Right ventricle myocardium inferior (tissue), 1 donor: ENCODE data around the gene EMX2. TPM values are rescaled to one million over a fixed set of nuclear protein-coding genes. Genes with fewer than 3 reads are reported as not detected.

ENCODE experiments used
- ATAC-seq: fragments of 200-7000 bp; cut with Tn5 transposase; one replicate; pipeline ENCODE4 v1.9.1; 2020; ENCODE audit warnings: mild to moderate bottlenecking, moderate library complexity
- DNase-seq: peaks from one replicate; pipeline ENCODE4 v3.0.0; 2021; ENCODE audit errors: missing footprints
- intact Hi-C: fragments of 100-400 bp; cut with DNase I; formaldehyde crosslinking; loops from one replicate; pipeline ENCODE4 v1.11.0; 2022
- total RNA-seq: library from RNA; stranded (reverse); fragmentation: NEBNext Ultra II Directional; extraction: Animal tissue kit (Norgen Biotek cat#: 25700); gene quantifications from one replicate; pipeline ENCODE4 v1.2.1, GENCODE V29; 2021
- donor health status: DM: no; HTN: yes; CAD: no; lungs with severe emphysema.

EMX2 gene
- total RNA-seq, 1 donor from 2014 or later: not detected

DNA sequence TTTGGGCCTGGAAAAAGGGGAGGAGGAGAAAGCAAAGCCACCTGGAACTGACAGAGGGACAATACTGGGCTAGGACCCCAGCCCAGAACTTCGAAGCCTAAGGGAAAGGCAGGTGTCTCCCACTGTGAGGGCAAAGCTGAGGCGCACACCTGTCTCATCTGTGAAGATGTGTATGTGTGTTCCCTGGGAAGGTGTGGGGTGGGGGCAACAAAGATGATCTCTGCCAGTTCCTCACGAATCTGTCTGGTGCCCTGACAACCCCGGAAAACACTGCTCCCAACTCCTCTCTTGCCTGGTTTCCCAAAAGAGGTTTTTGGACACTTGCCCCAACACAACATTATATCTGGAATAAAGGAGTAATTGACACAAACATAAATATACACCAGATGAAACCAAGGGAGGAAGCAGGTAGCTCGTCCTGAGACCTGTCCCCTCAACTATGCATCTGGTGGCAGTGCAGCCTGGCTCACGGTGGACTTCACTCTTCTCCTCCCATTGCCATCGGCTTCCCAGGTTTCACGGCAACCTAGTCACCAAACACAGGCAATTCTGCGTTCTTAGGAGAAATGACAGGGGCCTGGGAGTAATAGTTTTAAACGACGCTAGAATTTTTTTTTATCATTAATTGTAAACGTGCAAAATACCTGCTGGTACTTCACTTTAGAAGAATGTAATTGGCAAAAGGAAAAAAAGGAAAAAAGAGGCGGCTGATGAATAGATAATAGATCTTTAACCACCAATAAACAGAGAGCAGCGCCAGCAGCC, 1.7 kb upstream of the EMX2 start:
- DNase-seq (no peak), ATAC-seq (no peak)
- intact Hi-C loops: no loop called here

DNA sequence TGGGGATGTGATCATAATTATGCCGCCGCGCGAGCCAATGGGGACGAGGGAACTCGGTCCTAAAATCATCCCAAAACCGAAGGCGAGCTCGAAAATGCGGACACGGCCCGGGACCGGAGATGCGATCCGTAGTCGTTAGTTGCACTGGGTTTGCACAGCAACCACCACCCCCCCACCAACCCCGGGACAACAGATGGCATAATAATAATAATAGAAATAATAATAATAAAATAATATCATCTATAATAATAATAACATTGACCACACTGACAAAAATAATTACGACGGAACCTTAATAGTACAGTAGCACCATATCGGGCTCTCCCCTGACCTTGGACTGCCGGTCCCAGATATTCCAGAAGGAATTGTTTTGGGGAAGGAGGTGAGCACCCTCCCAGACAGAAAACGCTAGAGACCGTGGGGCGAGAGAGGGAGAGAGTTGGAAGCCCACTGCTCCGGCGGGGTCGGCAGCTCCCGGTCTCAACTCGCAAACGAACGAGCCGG, 1.1 kb upstream of the EMX2 start:
- ATAC-seq (no peak), DNase-seq (no peak)
- intact Hi-C loops: no loop called here

DNA sequence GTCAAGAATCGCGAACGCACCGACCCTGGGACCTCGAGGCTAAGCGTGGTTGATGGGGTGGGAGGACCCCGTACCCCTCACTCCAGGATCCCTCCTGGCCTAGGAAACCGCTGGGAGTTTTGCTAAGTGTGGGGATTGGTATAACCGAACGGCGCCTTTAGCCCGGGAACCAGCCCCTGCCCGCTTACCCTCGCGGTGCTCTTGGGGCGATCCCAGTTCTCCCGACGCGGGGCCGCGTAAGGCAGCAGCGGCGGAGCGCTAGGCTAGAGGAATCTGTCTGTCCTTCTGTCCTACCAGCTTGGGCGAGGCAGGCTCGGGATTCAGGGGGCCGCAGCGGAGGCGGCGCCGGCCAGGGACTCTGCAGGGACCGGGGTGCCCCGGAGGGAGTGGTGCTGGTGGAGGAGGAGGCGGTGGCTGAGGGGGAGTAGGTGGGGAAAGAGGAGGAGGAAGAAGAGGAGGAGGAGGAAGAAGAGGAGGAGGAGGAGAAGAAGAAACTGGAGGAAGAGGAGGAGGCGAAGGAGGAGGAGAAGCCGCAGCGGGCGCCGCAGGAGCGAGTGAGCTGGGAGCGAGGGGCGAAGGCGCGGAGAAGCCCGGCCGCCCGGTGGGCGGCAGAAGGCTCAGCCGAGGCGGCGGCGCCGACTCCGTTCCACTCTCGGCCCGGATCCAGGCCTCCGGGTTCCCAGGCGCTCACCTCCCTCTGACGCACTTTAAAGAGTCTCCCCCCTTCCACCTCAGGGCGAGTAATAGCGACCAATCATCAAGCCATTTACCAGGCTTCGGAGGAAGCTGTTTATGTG, 439 bp upstream of the EMX2 start:
- intact Hi-C loops: no loop called here
- ATAC-seq: no peak
- DNase-seq: no peak

DNA sequence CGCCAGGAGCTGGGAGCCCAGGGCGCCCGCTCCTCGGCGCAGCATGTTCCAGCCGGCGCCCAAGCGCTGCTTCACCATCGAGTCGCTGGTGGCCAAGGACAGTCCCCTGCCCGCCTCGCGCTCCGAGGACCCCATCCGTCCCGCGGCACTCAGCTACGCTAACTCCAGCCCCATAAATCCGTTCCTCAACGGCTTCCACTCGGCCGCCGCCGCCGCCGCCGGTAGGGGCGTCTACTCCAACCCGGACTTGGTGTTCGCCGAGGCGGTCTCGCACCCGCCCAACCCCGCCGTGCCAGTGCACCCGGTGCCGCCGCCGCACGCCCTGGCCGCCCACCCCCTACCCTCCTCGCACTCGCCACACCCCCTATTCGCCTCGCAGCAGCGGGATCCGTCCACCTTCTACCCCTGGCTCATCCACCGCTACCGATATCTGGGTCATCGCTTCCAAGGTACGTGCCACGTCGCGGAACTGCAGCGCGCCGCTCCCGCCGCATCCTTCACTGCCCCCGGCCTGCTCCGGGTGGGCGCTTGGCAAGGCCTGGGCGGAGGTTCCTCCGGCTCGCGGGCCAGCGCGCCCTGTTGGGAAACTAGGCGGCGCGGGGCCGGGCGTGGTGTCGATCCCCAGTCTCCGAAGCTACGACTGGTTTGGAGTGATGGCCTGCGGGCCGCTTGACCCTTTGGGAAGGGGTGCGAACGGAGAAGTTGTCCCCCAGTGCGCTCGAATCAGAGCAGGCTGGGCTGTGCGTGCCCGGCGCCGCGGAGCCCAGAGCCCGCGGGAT, 868 bp downstream of the EMX2 start:
- intact Hi-C loops: no loop called here
- DNase-seq (peak; percentile 64), ATAC-seq (no peak)

DNA sequence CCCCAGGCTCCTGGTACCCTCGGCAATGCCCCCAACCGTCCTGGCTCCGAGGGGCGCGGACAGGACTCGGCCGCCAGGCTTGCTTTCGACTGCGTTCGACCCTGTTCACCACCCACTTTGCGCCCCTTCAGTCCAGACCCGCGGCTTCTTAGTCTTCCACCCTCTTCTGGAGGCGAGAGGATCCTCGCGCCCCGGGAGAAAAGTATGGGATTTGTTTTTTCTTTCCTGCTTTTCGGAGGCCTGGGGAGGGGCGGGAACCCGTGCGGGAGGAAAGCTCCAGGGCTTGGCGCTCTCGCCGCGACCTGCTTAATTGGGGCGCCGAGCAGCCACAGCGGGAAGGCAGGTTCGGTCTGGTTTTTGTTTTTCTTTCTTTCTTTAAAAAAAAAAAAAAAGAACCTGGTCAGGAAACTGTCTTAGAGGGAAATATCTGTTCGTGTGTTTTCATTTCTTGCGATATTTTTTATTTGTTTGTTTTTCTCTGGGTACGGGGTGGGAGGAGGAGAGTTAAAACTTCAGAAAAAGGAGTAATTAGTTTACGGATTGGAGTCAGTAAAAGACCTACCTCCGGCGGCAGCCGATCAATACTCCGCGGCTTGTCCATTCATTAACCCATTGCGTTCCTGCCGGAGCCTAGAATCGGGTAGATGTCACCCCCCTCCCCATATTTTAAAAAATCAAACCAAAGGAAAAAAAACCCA, 1.6 kb downstream of the EMX2 start:
- ATAC-seq: no peak
- intact Hi-C loops: no loop called here
- no peak for DNase-seq

DNA sequence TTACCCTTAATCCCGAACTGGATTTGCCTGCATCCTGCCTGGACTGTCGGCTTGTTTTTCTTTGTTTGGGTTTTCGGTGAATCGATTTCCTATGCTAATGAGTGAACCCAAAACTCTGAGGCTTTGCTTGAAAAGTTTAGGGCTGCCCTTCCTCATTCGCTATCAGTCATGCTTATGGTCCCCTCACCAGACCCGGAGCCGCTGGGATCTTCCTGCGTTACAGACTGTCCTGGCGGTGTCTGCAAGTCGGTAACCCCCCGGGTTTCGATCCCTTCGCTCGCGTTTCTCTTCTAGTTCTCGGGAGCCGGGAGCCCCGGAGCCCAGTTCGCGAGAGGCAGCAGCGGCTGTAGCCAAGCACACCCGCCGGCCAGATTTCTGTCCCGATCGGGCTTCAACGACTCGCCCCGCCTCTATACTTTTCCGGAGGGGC, 2.2 kb downstream of the EMX2 start:
- DNase-seq (peak; percentile 27), ATAC-seq (no peak)
- intact Hi-C loops: no loop called here

DNA sequence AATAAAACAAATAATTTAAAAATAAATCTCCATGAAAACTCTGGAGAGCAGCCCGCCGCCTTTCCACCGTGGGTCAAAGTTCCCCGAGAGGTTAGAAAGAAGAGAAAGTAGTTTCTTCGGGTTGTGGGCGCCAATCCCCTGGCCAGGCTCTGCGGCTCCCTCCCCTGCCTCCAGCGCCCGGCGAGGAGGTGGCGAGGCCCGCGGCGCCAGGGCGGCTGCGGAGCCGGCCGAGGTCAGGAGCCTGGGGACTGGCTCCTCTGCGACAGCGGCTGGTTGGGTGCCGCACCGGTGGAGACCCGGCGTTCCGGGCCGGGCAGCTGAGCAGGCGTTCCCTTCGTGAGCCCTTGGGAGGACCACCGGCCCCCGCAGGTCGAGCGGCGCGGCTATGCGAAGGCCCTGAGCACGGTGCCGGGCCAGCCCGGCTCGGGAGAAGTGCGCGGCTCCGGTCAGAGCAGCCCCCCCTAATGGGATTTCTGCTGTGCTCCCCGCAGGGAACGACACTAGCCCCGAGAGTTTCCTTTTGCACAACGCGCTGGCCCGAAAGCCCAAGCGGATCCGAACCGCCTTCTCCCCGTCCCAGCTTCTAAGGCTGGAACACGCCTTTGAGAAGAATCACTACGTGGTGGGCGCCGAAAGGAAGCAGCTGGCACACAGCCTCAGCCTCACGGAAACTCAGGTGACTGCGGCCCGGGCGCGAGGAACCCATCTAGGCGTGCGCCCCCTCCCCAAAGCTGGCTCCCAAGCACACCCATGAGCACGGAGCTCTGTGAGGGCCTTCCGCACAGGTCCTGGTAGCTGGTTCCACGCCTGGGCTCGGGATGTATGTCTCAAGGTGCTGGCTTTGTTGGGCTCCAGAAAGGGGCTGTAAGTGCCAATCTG, 2.8 kb downstream of the EMX2 start:
- intact Hi-C loops: no loop called here
- DNase-seq (peak; percentile 45), ATAC-seq (no peak)

DNA sequence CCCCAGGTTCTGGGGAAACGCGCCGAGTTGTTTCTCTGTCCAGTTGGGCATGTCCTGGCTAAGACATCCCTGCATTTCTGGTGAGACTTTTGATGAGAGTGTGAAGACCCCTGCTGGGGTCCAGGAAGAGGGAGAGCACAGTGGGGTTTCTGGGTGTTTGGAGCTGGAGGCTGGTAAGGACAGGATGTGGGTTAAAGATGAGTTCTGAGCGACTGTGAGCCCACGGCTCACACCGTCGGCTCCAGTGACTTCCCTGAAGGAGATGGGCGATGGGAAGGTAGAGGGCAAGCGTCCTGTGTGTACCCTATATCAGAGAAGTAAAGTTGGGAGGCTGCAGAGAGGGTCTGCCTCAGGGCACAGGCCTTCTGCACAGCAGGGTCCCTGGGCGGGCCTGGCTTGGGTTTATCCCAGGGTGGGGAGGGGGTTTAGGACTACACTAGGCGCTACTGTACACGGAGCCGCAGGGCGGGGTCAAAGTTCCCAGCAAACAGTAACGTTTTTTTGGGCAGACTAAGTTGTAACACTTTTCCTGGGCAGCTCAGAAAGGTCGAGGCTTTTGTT, 3.6 kb downstream of the EMX2 start:
- ATAC-seq (no peak), DNase-seq (no peak)
- intact Hi-C loops: no loop called here

DNA sequence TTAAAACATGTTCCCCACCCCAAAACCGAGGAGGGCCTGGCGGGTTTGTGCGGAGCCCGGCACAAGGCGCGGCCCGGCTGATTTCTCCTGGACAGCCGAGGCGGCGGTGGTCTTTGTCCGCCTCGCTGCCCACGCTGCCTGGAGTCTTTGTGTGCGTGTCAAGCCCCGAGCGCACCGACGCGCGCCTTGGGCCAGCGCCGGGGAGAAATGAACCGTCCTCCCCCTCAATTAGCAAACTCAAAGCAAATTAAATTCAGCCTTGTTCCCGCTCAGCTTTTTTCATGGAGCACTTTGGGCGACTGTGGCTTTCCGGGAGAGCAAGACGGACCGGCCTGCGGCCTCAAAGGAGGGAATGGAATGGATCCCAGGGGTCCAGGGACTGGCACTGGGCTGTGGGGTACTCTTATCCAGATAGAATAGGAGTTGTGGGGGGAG, 4.1 kb downstream of the EMX2 start:
- no peak for DNase-seq
- no peak for ATAC-seq
- intact Hi-C loops: no loop called here

DNA sequence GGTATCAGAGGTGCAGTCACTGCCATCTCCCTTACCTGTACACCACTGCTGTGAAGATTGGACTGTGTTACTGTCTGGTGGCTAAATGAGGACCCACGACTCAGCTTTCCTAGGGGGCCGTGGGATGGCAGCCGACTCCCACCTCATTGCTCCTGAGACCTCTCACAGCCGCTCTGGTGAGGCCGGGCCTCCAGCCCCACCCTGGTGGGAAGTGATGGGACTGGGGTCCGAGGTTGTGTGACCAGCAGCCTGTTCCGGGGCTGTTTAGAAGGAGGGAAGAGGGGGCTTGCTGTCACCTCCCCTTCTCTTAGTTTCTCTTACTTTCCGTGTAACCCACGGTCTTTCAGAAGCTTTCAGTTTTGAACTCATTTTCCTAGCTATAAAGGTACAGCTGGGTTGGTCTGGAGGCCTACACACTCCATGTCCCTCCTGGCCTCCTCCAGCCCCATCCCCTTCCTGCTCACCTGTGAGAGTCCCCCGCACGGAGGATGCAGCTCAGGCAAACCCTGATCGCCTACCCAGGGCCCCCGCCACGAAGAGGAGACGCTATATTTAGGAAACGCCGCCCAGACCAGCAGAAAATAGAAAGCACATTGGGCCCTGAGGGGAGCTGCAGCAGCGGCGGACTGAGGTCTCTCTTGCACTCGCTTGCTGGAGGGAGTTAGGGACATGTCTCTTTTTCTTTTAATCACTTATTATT, 4.6 kb downstream of the EMX2 start:
- intact Hi-C loops: no loop called here
- no peak for DNase-seq
- ATAC-seq: no peak

DNA sequence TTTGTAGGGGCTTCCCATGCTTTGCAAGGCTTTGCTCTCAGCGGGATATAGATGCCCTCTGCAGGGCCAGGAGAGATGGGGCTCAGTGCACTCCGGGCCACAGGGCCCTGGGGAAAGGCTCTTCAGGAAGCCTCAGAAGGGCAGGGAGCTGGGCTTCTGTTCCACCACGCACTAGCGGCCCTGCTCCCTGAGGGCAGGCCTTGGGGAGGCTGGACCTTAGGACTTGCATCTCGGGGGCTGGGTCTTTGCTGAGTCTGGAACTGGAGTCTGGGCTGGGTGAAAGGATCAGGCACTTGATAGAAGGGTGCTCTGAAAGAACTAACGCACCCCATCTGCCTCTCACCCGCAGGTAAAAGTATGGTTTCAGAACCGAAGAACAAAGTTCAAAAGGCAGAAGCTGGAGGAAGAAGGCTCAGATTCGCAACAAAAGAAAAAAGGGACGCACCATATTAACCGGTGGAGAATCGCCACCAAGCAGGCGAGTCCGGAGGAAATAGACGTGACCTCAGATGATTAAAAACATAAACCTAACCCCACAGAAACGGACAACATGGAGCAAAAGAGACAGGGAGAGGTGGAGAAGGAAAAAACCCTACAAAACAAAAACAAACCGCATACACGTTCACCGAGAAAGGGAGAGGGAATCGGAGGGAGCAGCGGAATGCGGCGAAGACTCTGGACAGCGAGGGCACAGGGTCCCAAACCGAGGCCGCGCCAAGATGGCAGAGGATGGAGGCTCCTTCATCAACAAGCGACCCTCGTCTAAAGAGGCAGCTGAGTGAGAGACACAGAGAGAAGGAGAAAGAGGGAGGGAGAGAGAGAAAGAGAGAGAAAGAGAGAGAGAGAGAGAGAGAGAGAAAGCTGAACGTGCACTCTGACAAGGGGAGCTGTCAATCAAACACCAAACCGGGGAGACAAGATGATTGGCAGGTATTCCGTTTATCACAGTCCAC, 5.4 kb downstream of the EMX2 start:
- no peak for ATAC-seq
- no peak for DNase-seq
- intact Hi-C loops: no loop called here

DNA sequence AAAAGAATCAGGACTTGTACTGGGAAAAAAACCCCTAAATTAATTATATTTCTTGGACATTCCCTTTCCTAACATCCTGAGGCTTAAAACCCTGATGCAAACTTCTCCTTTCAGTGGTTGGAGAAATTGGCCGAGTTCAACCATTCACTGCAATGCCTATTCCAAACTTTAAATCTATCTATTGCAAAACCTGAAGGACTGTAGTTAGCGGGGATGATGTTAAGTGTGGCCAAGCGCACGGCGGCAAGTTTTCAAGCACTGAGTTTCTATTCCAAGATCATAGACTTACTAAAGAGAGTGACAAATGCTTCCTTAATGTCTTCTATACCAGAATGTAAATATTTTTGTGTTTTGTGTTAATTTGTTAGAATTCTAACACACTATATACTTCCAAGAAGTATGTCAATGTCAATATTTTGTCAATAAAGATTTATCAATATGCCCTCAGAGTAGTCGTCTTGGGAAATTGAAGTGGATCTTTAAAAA, 6.6 kb downstream of the EMX2 start:
- intact Hi-C loops: no loop called here
- DNase-seq (no peak), ATAC-seq (no peak)

DNA sequence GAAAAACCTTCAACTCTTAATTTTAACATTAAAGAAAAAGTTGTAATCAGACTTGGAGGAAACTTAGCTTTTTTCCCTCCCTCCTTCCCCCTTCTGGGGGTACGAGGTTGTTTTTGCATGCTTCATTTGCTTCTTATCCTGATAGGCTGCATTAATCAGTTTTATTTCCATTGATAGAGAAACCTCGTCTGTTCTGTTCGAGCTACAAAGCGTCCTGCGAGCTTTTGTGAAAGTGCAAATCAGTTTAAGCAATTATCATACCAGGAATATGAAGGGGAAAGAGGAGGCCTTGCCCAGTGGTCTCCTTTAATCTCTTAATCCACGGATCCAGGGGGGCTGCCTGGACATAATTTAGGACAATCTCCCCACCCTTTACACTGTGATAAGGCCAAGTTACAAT, 7.5 kb downstream of the EMX2 start:
- ATAC-seq: no peak
- intact Hi-C loops: no loop called here
- DNase-seq: no peak

DNA sequence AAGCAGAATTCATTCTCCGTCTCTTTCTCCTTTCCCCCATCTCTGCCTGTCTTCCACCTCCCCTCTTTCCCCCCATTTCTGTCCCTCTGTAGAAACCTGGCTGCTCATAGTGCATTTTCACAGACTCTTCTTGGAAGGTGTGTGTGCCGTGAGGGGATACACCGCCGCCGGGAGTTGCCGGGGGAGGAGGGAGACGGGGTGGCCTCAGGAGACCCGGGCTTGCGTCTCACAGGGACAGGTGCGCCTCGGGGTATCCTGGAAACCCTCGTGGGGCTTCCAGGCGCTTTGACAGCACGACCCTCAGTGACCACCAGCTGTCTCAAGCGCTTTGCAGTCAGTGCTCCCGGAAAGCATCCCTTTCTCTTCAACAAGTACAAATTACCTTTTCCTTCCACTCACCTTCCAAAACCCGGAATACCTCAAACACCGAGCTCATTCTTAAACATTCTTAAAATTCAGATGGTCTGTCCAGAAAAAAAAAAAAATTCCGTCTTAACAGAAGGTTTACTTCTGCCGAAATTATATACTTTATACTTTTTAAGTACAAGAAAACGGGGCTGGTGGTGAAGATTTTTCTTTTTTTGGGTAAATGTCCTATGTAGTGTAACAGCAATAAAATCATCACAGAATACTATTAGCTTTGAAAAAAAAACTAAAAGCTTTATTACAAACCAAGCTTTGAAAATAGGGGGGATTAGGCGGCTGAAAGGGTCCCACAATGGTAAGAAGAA, 8.2 kb downstream of the EMX2 start:
- intact Hi-C loops: no loop called here
- no peak for DNase-seq
- ATAC-seq: no peak
